ENCODE results near the gene KLHL29. TPM values are rescaled to one million over a fixed set of nuclear protein-coding genes. Genes with fewer than 3 reads are reported as not detected.

Gene KLHL29
- total and polyA plus RNA-seq, 2 donors (not counting 3 experiments of a cell fraction or from before 2014, with no cell fraction given), result 4.6 to 12.7 TPM

- no TSS peak for BruUV-seq (replicated peaks)
- H3K9me3 ChIP-seq (replicated peaks; ENCODE audit: control insufficient read depth, insufficient read depth, low read length), result no peaks in the 10 kb centered on the region
- no peaks in the 10 kb centered on the region for H3K4me1 ChIP-seq (ENCODE audit: control insufficient read depth, extremely low read depth, insufficient read depth, low read length)
- no peaks in the 10 kb centered on the region for H3K36me3 ChIP-seq (ENCODE audit: control insufficient read depth in 2 of 2, extremely low read depth in 1 of 2, insufficient read depth in 2 of 2, low read length in 2 of 2)
- H3K4me2 ChIP-seq (ENCODE audit: insufficient read depth, low read length), result no peak overlapping the region
- ChIA-PET CTCF (no interaction called here), POLR2A (no interaction called here)
- no peaks in the 10 kb centered on the region for H3K9me1 ChIP-seq (replicated peaks; ENCODE audit: control insufficient read depth, extremely low read depth, insufficient read depth, low read length)
- no peak overlapping the region for H3K27ac ChIP-seq (ENCODE audit: insufficient read depth, low read depth, low read length)
- H2AFZ ChIP-seq (ENCODE audit: low read depth, low read length), result no peak overlapping the region
- no peak for FAIRE-seq
- no peaks in the 10 kb centered on the region for H3K79me2 ChIP-seq (ENCODE audit: control insufficient read depth, insufficient read depth, low read length)
- H3K4me3 ChIP-seq (replicated peaks in 1 of 3; ENCODE audit: insufficient read depth in 1 of 3, low read depth in 1 of 3, low read length in 3 of 3), result no peak overlapping the region
- dilution Hi-C loops (cut with MboI; ENCODE audit: extremely low pct_ligation_motif_present, low sequenced_read_pairs) (no loop called here), intact Hi-C loops (cut with micrococcal nuclease) (no loop called here)
- no peak for DNase-seq (ENCODE audit: low read depth, low spot score)
- H4K20me1 ChIP-seq (replicated peaks; ENCODE audit: control insufficient read depth, extremely low read depth, insufficient read depth, low read length), result no peaks in the 10 kb centered on the region
- no peak for TF ChIP-seq GATA2 (IDR thresholded peaks at IDR 0.05; ENCODE audit: insufficient read depth, insufficient read length, low read depth, low read length)
- TF ChIP-seq POLR2AphosphoS5 (IDR thresholded peaks at IDR 0.05; ENCODE audit: insufficient read depth, low read depth, low read length), result no peak
- TF ChIP-seq POLR2A (IDR thresholded peaks at IDR 0.05; ENCODE audit: low read depth, low read length), result no peak
- no peak for TF ChIP-seq EZH2 (IDR thresholded peaks at IDR 0.05; ENCODE audit: borderline replicate concordance, low read depth, low read length, severe bottlenecking)
- no peak for TF ChIP-seq MAX (IDR thresholded peaks at IDR 0.05; ENCODE audit: insufficient read depth, insufficient read length)
- TF ChIP-seq MYC (IDR thresholded peaks at IDR 0.05; ENCODE audit: low read depth, low read length), result no peak
- TF ChIP-seq CTCF (IDR thresholded peaks at IDR 0.05; ENCODE audit: extremely low read depth in 1 of 2, insufficient read depth in 1 of 2, low read depth in 1 of 2, low read length in 2 of 2), result no peak
- no peak for TF ChIP-seq JUN (IDR thresholded peaks at IDR 0.05; ENCODE audit: borderline replicate concordance, insufficient read depth, insufficient read length, low read depth)
- no peak for TF ChIP-seq FOS (IDR thresholded peaks at IDR 0.05; ENCODE audit: borderline replicate concordance, insufficient read depth, low read length)
- H3K27me3 ChIP-seq (ENCODE audit: control insufficient read depth in 2 of 2, insufficient read depth in 2 of 2, low read length in 2 of 2), result no peaks in the 10 kb centered on the region
- no peak overlapping the region for H3K9ac ChIP-seq (replicated peaks; ENCODE audit: extremely low read depth, insufficient read depth, low read length)
Observed at GRCh38 chr2:23427350-23427749, 42.4 kb downstream of the KLHL29 start.

Data from endothelial cell of umbilical vein (primary cell).